Activated T-helper 2 cell treated with anti-CD3 and anti-CD28 coated beads, Interferon-gamma antibody, Interleukin-2, Interleukin-4, amounts not matched to agents 10 μg/mL and 5 μg/mL and 100 μg/mL, durations not matched to agents 14 hours and 24 hours and 36 hours (primary cell): ENCODE measurements around the gene SATB2. TPM values are rescaled to one million over a fixed set of nuclear protein-coding genes. Genes with fewer than 3 reads are reported as not detected.
A peak's percentile ranks its signal among the peaks of the same experiment; 100 is the strongest.

Source experiments
- DNase-seq: peaks from one replicate; pipeline ENCODE4 v3.0.0; 2021; ENCODE audit warnings: low spot score
- H3K27ac Mint-ChIP-seq: one replicate; pipeline ENCODE4 v1.8.0; 2021; ENCODE audit warnings: mixed read lengths
- H3K27me3 Mint-ChIP-seq: one replicate; pipeline ENCODE4 v1.8.0; 2021; ENCODE audit warnings: low read depth, mixed read lengths
- H3K36me3 Mint-ChIP-seq: one replicate; pipeline ENCODE4 v1.8.0; 2021; ENCODE audit warnings: low read depth, mixed read lengths
- H3K4me1 Mint-ChIP-seq: one replicate; pipeline ENCODE4 v1.8.0; 2021; ENCODE audit warnings: low read depth, mixed read lengths
- H3K4me3 Mint-ChIP-seq: one replicate; pipeline ENCODE4 v1.8.0; 2021; ENCODE audit warnings: low read depth, mild to moderate bottlenecking, moderate library complexity, mixed read lengths
- H3K9me3 Mint-ChIP-seq: one replicate; pipeline ENCODE4 v1.8.0; 2021; ENCODE audit warnings: mixed read lengths
- intact Hi-C: fragments of 100-400 bp; cut with micrococcal nuclease; formaldehyde crosslinking; loops from one replicate; pipeline ENCODE4 v1.15.1; 2023
- total RNA-seq: library from RNA; stranded (reverse); gene quantifications from 2 replicates; pipeline ENCODE4 v1.2.3, GENCODE V29; 2022

The SATB2 gene
- total RNA-seq, 1 donor from 2014 or later = 0.05 TPM

DNA sequence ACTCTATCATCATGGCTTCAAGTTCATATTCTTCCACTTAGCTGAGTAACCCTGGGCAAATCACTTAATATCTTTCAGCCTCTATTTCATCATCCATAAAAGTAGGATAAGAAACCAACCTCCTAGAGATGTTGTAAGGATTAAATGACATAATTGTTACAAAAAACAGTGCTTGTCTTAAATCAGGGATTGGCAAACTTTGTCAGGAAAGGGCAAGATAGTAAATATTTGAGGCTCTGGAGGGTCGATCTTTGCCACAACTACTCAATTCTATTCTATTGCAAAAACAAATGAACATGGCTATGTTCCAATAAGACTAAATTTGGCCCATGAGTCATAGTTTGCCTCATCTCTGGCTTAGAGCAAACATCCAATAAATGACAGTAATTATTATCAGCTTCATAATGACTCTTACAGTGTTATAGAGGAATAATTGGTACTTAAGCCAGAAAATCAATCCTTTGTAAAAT lies 184.7 kb downstream of the SATB2 start:
- Mint-ChIP-seq H3K27ac (no peak overlapping the region), H3K27me3 (no peaks in the 10 kb centered on the region), H3K4me1 (no peaks in the 10 kb centered on the region), H3K9me3 (no peaks in the 10 kb centered on the region), H3K36me3 (no peaks in the 10 kb centered on the region), H3K4me3 (no peak overlapping the region)
- DNase-seq = no peak
- intact Hi-C loops = no loop called here

DNA sequence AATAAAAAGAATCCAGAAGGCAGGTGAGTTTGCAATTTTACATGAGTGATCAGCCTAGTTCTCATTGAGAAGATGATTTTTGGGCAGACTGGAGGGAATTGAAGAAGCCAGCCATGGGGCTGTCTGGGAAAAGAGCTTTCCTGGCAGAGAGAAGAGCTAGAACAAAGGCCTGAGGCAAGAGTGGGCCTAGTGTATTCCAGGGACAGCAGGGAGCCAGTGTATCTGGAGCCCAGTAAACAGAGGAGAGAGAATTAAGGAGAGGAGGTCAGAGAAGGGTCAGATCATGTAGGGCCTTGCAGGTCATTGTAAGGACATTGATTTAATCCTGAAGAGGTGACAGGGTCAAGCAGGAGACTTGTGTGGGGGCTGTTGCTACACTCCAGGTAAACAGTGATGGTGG lies 195.8 kb downstream of the SATB2 start:
- Mint-ChIP-seq H3K27me3 (no peaks in the 10 kb centered on the region), H3K36me3 (no peaks in the 10 kb centered on the region), H3K4me3 (no peak overlapping the region), H3K4me1 (no peaks in the 10 kb centered on the region), H3K9me3 (peaks cover 19% of the 10 kb centered on the region), H3K27ac (no peak overlapping the region)
- intact Hi-C loops = no loop called here
- no peak for DNase-seq

DNA sequence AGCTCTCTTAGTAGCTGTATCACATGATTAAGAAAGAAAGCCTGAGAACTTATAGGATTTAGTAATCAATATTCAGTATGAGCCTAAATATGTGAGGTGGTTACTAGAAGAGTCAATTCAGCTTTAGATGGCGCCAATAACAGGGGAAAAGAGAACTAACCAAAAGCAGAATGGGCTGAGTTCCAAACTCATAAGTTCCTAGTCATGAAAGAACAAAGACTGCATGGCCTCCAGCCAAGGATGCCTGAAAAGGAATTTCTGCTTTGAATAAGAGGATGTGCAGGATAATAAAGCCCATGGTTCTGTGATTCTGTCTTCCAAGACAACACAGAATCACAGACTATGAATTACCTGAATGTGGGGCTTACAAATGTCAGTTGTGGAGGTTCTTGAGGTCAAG lies 196.5 kb downstream of the SATB2 start:
- intact Hi-C loops = no loop called here
- no peaks in the 10 kb centered on the region for H3K27me3 Mint-ChIP-seq
- no peaks in the 10 kb centered on the region for H3K4me1 Mint-ChIP-seq
- no peaks in the 10 kb centered on the region for H3K36me3 Mint-ChIP-seq
- peaks cover 19% of the 10 kb centered on the region for H3K9me3 Mint-ChIP-seq
- no peak for DNase-seq
- no peak overlapping the region for H3K27ac Mint-ChIP-seq
- no peak overlapping the region for H3K4me3 Mint-ChIP-seq

DNA sequence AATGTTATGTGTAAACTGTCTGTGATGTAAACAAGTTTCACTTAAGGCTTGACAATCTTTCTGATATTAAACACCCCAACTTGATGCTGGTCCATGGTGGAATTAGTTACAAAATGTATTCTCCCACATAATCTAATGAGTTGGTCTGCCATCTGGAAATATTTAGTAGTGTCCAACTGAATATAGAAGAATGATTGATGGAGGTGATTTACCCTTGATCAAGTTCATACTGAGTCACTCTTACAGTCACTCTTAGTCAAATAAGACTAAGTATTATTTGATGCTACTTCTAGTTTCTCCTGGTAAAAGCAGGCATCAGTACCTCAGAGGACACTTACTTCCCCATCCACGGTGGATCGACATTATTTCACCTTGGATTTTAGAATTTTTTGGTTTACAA lies 198.1 kb downstream of the SATB2 start:
- Mint-ChIP-seq H3K27me3 (no peaks in the 10 kb centered on the region), H3K36me3 (no peaks in the 10 kb centered on the region), H3K4me3 (no peak overlapping the region), H3K27ac (no peak overlapping the region), H3K9me3 (peaks cover 19% of the 10 kb centered on the region), H3K4me1 (no peaks in the 10 kb centered on the region)
- intact Hi-C loops = no loop called here
- no peak for DNase-seq

DNA sequence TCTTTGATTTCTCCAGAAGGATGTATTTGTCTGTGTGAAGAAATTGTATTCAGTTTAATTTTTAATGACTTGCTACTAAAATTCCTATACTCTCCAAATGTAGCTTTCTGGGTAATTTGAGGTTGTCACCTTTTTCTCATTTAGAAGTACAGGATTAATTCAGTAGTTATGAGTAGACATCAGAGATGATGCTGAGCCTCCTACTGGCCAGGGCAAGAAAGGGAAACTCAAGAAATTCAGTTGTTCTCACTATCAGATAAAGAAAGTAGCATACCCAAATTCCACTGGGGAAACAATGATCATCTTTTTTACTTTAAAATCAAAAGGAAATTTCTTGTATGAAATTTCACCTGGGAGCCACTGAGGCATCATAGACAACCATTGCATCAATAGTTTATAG lies 199.4 kb downstream of the SATB2 start:
- DNase-seq = no peak
- Mint-ChIP-seq H3K27me3 (no peaks in the 10 kb centered on the region), H3K27ac (no peak overlapping the region), H3K9me3 (peaks cover 11% of the 10 kb centered on the region), H3K4me3 (no peak overlapping the region), H3K36me3 (no peaks in the 10 kb centered on the region), H3K4me1 (no peaks in the 10 kb centered on the region)
- intact Hi-C loops = no loop called here

DNA sequence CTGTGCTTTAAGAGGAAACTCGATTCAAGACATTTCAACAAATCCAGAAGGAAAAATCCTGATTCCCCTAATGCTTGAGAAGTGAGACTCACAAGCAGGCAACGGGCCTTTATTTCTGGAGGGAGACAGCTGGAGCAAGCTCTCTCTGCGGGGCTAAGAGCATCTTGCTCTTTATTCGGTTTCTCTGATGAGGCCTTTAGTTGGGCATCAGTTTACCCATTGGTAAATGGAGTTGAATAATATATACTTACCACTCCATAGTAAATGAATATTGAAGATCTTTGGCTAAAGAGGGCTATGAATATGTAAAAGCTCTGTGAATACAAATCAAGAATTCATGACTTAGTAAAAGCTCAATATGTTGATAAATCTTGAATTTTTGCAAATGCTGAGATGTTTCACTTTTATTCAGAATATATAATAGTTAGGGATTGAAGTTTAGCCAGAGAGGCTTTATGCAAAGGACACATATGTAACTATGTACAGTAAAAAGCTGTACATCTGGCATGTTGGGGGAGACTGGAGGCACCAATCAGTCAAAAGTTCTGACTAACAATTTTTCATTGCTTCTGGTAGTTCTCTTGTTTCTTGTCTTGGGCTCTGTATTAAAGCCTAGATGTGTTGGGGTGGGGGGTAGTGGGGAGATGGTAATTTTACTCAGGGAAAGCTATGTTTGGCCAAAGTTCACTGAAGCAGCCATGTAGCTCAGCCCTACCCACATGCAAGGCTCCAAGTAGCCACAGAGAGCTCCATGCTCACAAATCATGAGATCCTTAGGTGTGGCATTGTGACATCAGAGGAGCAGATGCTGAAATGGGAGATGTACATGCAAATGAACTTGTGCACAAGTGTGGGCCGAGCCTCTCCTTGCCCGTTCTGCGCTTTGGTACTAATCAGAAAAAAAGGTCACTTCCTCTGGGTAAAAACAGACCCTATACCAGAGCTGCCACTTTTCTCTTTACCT lies 200.2 kb downstream of the SATB2 start:
- intact Hi-C loops = no loop called here
- Mint-ChIP-seq H3K4me1 (no peaks in the 10 kb centered on the region), H3K27me3 (no peaks in the 10 kb centered on the region), H3K9me3 (peaks cover 5% of the 10 kb centered on the region), H3K27ac (no peak overlapping the region), H3K4me3 (no peak overlapping the region), H3K36me3 (no peaks in the 10 kb centered on the region)
- DNase-seq = no peak

DNA sequence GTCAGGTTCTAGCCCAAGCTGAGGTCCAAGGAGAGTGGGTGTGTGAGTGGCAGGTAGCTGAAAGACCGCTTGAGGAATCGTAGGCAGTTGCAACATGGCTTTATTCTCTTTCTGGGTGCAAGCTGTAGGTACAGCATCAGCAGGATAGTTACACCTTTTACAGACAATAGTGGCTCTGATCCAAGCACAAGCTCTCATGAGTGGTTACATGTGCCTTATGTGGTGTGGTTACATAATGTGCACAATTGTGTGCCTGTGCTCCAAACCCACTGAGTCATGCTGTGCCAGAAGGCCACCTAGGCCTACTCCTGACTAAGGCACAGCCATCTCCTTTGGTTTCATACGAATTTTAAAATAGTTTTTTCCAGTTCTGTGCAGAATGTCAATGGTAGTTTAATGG lies 227.6 kb downstream of the SATB2 start:
- Mint-ChIP-seq H3K27ac (no peak overlapping the region), H3K36me3 (no peaks in the 10 kb centered on the region), H3K27me3 (no peaks in the 10 kb centered on the region), H3K9me3 (no peaks in the 10 kb centered on the region), H3K4me1 (peaks cover 4% of the 10 kb centered on the region), H3K4me3 (no peak overlapping the region)
- intact Hi-C loops = no loop called here
- DNase-seq = no peak

DNA sequence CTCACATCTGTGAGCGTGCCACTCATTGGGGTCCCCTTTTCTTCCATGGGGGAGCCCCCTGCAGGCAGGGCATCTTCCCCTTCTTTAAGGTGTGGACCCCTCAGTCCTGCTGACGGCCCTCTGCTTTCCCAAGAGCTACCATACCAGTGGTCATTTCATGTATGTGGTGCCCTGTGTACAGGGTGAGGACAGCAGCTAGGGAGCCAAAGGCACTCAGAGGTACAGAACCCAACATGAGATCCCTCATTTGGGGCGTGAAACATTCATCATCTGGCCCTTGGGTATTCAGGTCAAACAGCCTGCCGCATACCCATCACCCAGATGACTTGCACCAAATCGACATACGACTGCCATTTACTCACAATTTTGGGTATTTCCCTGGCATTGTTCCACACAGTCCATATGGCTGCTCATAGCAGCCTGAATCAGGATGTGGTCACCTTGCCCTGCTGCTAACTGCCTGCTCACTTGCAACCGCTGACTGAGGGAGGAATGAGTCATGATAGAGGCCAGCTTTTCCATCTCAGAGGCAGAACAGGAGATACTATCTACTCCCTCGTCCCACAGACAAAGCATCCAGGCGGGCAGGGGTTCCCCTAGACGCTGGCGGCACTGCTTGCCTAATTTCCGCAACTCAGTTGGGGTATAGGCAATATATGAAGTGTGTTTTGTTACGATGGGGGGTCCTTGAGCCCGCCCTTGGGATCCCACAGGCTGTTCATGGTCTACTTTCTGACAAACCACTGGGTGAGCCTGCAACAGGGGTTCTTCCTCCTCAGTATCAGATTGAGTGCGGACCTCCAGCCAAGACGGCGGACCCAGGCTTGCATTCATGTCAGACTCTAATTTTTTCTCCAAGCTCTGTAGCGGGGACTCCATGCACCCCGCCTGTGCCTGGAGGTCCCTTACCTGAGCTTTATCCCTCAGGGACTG lies 228.6 kb downstream of the SATB2 start:
- peak overlapping the region; percentile 33 for H3K27ac Mint-ChIP-seq
- H3K9me3 Mint-ChIP-seq = no peaks in the 10 kb centered on the region
- intact Hi-C loops = no loop called here
- no peaks in the 10 kb centered on the region for H3K27me3 Mint-ChIP-seq
- H3K36me3 Mint-ChIP-seq = no peaks in the 10 kb centered on the region
- no peak overlapping the region for H3K4me3 Mint-ChIP-seq
- peak; percentile 24 for DNase-seq
- peaks cover 4% of the 10 kb centered on the region for H3K4me1 Mint-ChIP-seq

DNA sequence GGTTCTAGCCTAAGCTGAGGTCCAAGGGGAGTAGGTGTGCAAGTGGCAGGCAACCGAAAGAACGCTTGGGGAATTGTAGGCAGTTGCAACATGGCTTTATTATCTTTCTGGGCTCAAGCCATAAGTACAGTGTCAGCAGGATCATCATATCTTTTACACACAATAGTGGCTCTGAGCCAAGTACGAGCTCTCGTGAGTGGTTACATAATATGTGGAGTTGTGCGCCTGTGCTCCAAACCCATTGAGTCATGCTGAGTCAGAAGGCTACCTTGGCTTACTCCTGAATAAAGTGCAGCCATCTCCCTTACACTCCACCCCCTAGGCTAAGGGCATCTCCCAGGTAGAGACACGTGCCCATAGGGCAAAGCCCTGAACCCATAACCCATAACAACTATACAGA lies 233.9 kb downstream of the SATB2 start:
- Mint-ChIP-seq H3K4me1 (no peaks in the 10 kb centered on the region), H3K27ac (no peak overlapping the region), H3K27me3 (no peaks in the 10 kb centered on the region), H3K4me3 (no peak overlapping the region), H3K36me3 (no peaks in the 10 kb centered on the region), H3K9me3 (no peaks in the 10 kb centered on the region)
- intact Hi-C loops = no loop called here
- DNase-seq = no peak

DNA sequence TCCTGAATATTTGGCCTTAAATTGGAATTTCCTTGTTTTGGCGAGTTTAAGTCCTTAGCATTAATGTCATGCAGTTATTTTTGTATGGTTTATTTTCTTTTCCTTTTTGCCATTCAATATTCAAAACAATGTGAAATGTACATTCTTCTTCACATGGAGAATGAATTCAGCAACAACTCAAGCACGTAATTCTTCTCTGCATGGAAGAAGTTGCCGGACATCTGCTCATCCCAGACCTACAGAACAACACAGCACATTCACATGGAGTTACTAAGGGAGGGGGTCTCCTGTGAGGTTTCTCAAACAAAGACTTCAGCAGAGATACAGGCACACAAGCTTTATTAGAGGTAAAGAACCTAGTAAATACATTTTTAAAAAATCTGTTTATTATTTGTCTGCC lies 236.8 kb downstream of the SATB2 start:
- no peaks in the 10 kb centered on the region for H3K27me3 Mint-ChIP-seq
- DNase-seq = no peak
- intact Hi-C loops = no loop called here
- H3K27ac Mint-ChIP-seq = no peak overlapping the region
- no peaks in the 10 kb centered on the region for H3K4me1 Mint-ChIP-seq
- no peaks in the 10 kb centered on the region for H3K36me3 Mint-ChIP-seq
- no peak overlapping the region for H3K4me3 Mint-ChIP-seq
- H3K9me3 Mint-ChIP-seq = no peaks in the 10 kb centered on the region

DNA sequence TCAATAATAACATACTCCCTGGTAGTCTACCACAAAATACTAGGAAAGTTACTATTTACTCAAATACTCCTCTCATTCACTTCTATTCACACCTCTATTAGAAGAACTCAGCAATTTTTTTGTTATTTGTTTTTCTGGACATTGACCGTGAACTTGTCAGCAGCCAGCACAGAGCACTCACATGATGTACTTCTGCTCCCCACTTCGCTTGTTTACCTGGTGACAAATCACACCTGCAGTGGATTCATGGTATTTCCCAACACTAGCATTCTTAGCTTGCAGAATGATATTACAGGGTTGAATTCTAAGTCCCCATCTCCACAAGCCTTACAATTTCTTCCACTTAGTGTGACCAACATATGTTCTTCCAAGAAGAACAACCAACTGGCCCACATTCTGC lies 238.2 kb downstream of the SATB2 start:
- no peak overlapping the region for H3K27ac Mint-ChIP-seq
- H3K27me3 Mint-ChIP-seq = no peaks in the 10 kb centered on the region
- no peaks in the 10 kb centered on the region for H3K9me3 Mint-ChIP-seq
- H3K36me3 Mint-ChIP-seq = no peaks in the 10 kb centered on the region
- DNase-seq = no peak
- no peak overlapping the region for H3K4me3 Mint-ChIP-seq
- no peaks in the 10 kb centered on the region for H3K4me1 Mint-ChIP-seq
- intact Hi-C loops = no loop called here
